Pancreas (tissue), 10 donors: ENCODE results near the gene MICB. TPM values are rescaled to one million over a fixed set of nuclear protein-coding genes. Genes with fewer than 3 reads are reported as not detected.

ENCODE experiments used
- ATAC-seq, 4 donors: fragments of 200-7000 bp; cut with Tn5 transposase; one replicate each; pipeline versions ENCODE4 v1.8.0 to v1.9.1; 2020; ENCODE audit warnings: mild to moderate bottlenecking in 4 of 4, moderate library complexity in 4 of 4
- DNase-seq, 6 donors: peaks; one replicate each; pipeline ENCODE4 v3.0.0-alpha.2; 2020
- FAIRE-seq: peaks from 2 replicates; lab custom pipeline; 2012; peaks lifted over from hg19 to GRCh38; lab: Jason Lieb, UNC
- H3K27ac ChIP-seq, 4 donors: fragments of 200-600 bp; sonication (generic); 1 replicate in 3 of 4; 2 replicates in 1 of 4; pipeline versions ENCODE4 v1.5.0 to v1.8.0; 2020
- H3K27me3 ChIP-seq, 4 donors: fragments of 200-600 bp; one replicate each; pipeline ENCODE4 v1.8.0; 2021
- H3K36me3 ChIP-seq, 3 donors: fragments of 200-600 bp; sonication (generic) in 1 of 3; one replicate each; pipeline versions ENCODE4 v1.5.0 to v1.8.0; 2020 to 2021
- H3K4me1 ChIP-seq, 3 donors: fragments of 200-600 bp; one replicate each; pipeline ENCODE4 v1.8.0; 2021
- H3K4me3 ChIP-seq, 4 donors: fragments of 200-600 bp; sonication (generic) in 2 of 4; one replicate each; pipeline versions ENCODE4 v1.5.0 to v1.8.0; 2020 to 2021
- H3K9me3 ChIP-seq, 4 donors: fragments of 200-600 bp; one replicate each; pipeline ENCODE4 v1.8.0; 2021
- WGBS, 2 donors: extraction: QIAGEN DNeasy Blood & Tissue Kit; methylation state at CpG; one replicate each; pipeline ENCODE4 v1.1.7; 2013; 5-methylcytosine and 5-hydroxymethylcytosine counted together
- intact Hi-C, 3 donors: fragments of 100-400 bp; cut with DNase I; formaldehyde crosslinking; loops; one replicate each; pipeline versions ENCODE4 v1.11.1 to v1.14.2; 2022
- polyA plus RNA-seq, 2 donors: library from polyadenylated mRNA; stranded (reverse); fragments of 200-250 nt; gene quantifications; one replicate each; pipeline ENCODE4 v1.2.3, GENCODE V29; 2013
- total RNA-seq, 6 donors: library from RNA; stranded (reverse); fragmentation: NEBNext Ultra II Directional in 4 of 6; extraction: Animal tissue kit (Norgen Biotek cat#: 25700) in 4 of 6; gene quantifications; one replicate each; pipeline versions ENCODE4 v1.2.1 to v1.2.4, GENCODE V29; 2021 to 2023
- TF ChIP-seq, protein P1 (sequence below), 4 donors: fragments of 200-600 bp; sonication (generic) in 3 of 4; IDR thresholded peaks; one replicate each; pipeline versions ENCODE4 v1.5.0 to v1.8.0; 2021; ENCODE audit warnings: antibody characterized with exemption in 4 of 4
- donor health status: healthy with polysubstance abuse.
- donor health status: DM: no; HTN: no; CAD: no; lungs with moderate emphysema.
- donor health status: DM: no; HTN: no; CAD: no.
- donor health status: control.
- donor health status: control.
- donor health status: Bipolar disorder and iron deficiency.
- donor health status: DM: yes; HTN: yes; CAD: no.
- donor health status: DM: no; HTN: no; CAD: no.
- donor health status: DM: no; HTN: no; CAD: no.
- donor health status: DM: yes; HTN: yes; CAD: no.

The MICB gene
- total and polyA plus RNA-seq, 8 donors = 0.23 to 1.7 (median 0.51) TPM

DNA sequence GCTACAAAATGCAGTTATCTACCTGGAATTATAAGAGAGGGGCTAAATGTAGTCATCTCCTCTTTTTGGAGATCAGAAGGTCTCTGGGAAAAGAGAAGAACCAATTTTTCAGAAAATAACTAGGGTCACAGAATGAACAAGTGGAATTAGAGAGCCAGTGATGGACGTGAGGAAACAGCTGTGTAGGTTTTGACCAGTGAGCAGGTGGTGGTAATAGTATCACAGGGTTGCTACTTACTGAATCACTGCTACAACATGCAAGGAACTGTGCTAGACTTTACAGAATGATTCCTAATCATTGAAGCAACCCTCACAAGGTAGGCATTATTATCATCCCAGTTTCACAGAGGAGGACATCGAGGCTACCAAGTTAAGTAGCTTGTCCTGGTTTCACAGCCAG lies 46.7 kb downstream of the MICB start:
- intact Hi-C loops = loop anchor here in 2 of 3 donors (5.0 kb wide), 1 partner anchor 53 kb away; no protein-coding TSS in a partner anchor
- no peak overlapping the region for H3K4me3 ChIP-seq
- DNase-seq = no peak
- no peaks in the 10 kb centered on the region for H3K9me3 ChIP-seq
- ATAC-seq = no peak
- H3K36me3 ChIP-seq = peaks cover 0 to 7% (median 3%) of the 10 kb centered on the region in 3 donors
- H3K27ac ChIP-seq = no peak overlapping the region
- TF ChIP-seq, protein P1, sequence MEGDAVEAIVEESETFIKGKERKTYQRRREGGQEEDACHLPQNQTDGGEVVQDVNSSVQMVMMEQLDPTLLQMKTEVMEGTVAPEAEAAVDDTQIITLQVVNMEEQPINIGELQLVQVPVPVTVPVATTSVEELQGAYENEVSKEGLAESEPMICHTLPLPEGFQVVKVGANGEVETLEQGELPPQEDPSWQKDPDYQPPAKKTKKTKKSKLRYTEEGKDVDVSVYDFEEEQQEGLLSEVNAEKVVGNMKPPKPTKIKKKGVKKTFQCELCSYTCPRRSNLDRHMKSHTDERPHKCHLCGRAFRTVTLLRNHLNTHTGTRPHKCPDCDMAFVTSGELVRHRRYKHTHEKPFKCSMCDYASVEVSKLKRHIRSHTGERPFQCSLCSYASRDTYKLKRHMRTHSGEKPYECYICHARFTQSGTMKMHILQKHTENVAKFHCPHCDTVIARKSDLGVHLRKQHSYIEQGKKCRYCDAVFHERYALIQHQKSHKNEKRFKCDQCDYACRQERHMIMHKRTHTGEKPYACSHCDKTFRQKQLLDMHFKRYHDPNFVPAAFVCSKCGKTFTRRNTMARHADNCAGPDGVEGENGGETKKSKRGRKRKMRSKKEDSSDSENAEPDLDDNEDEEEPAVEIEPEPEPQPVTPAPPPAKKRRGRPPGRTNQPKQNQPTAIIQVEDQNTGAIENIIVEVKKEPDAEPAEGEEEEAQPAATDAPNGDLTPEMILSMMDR (IDR thresholded peaks at IDR 0.05) = no peak
- H3K27me3 ChIP-seq = no peaks in the 10 kb centered on the region
- FAIRE-seq = no peak
- H3K4me1 ChIP-seq = peaks cover 15 to 26% (median 24%) of the 10 kb centered on the region in 3 donors
- WGBS, 2 donors = 58 to 63% methylated on average over 2 of the region's 2 CpGs

GRCh38 chr6:31545291-31545690 lies 47.3 kb downstream of the MICB start:
- no peak overlapping the region for H3K27ac ChIP-seq
- no peaks in the 10 kb centered on the region for H3K27me3 ChIP-seq
- no peak for FAIRE-seq
- no peaks in the 10 kb centered on the region for H3K9me3 ChIP-seq
- TF ChIP-seq, protein P1 (IDR thresholded peaks at IDR 0.05) = no peak
- peak in 1 of 6 donors; percentile 28 for DNase-seq
- intact Hi-C loops = loop anchor here in 2 of 3 donors (5.0 kb wide), 1 partner anchor 52 kb away; no protein-coding TSS in a partner anchor
- 49 to 72% methylated on average over 7 of the region's 7 CpGs for WGBS, 2 donors
- no peak for ATAC-seq
- peaks cover 0 to 4% (median 0%) of the 10 kb centered on the region in 3 donors for H3K36me3 ChIP-seq
- peaks cover 11 to 20% (median 17%) of the 10 kb centered on the region in 3 donors for H3K4me1 ChIP-seq
- H3K4me3 ChIP-seq = no peak overlapping the region

DNA sequence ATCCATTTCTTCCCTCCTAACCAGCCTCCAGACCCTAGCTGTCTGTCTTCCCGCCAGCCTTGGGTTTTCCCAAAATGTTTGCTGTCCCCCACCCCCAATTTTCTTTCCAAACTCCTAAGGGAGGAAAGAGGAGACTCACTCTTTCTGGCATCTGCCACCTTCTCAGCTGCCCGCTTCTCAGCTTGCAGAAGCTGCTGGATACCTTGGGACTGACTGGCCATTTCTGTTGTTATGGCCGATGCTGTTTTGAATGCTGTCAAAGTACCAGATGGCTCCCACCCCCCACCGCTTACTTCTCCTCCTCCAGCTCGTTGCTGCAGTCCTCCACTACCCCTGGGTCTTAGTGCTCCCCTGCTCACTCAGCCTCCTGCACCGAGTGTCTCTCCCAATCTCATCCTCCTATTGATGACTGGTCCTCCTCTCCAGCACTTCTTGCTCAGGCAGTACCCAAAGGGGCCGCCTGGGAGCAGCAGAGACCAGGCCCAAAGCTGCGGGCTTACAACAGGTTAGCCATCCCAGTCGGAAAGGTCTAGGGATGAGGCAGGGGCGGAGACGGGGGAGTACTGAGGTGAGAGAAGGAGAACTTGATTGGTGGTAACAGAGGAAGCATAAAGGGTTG lies 48.5 kb downstream of the MICB start, which contains the start of gene ATP6V1G2:
ATP6V1G2 (minus strand) TSS at position 270 of the 619 bp plus-strand sequence; CDS start at position 221, 49 bp downstream.
- intact Hi-C loops = loop anchor here in 2 of 3 donors (5.0 kb wide), 1 partner anchor 51 kb away; no protein-coding TSS in a partner anchor
- ATAC-seq (peak; percentile 75 to 87 (median 81)), FAIRE-seq (no peak), DNase-seq (peak; percentile 81 to 92 (median 88))
- H3K4me1 ChIP-seq = peaks cover 11 to 17% (median 16%) of the 10 kb centered on the region in 3 donors
- peak within 1 kb of the TSS; percentile 13 to 41 (median 36) for H3K4me3 ChIP-seq
- peak within 1 kb of the TSS; percentile 28 to 79 (median 45) for H3K27ac ChIP-seq
- H3K9me3 ChIP-seq = no peaks in the 10 kb centered on the region
- WGBS, 2 donors = 10 to 12% methylated on average over 11 of the region's 11 CpGs
- TF ChIP-seq, protein P1 (IDR thresholded peaks at IDR 0.05) = peak; percentile 76 to 91 (median 84)
- no peaks in the 10 kb centered on the region for H3K27me3 ChIP-seq
- H3K36me3 ChIP-seq = peaks cover 0 to 4% (median 0%) of the 10 kb centered on the region in 3 donors

DNA sequence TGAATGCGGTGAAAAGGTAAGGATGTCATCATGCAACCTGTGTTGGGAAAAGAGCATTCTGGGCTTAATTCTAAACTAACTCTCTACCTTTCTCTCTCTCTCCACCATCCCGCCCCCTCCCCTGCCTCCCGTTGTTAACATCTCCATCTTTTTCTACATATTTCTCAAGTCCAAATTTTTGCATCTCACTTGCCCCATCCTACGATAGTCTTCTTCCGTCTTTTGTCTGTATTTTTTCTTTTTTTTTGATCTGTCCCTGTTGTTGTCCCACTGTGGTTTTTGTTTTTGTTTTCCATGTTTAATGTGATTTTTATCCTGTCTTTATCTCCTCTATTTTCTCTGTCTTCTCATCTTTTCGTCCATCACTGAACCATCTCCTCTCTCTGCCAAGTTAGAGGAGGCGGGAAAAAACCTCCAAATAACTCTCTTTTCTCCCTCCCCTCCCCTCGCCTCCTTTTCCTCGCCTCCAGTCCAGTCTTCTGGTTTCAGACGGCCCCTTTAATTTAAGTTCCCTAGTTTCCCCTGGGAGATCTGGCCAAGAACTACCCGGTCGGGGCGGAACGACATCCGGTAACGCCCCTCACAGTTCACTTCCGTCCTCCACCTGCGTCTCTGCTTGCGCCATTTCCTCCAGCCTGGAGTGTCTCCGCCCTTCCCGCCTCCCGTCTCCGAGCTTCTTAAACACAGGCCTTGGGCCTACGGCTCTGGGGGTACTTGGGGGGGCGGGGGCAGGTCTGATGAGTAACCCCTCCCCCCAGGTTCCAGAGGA lies 49.2 kb downstream of the MICB start, which contains the start of gene NFKBIL1:
NFKBIL1 (plus strand) TSS at position 651 of the 769 bp plus-strand sequence; CDS start at position 738, 87 bp downstream.
- TF ChIP-seq, protein P1 (IDR thresholded peaks at IDR 0.05) = peak in 1 of 4 donors; percentile 10
- H3K27ac ChIP-seq = peak within 1 kb of the TSS; percentile 28 to 79 (median 45)
- DNase-seq = peak; percentile 84 to 95 (median 92)
- no peaks in the 10 kb centered on the region for H3K27me3 ChIP-seq
- no peak for FAIRE-seq
- no peaks in the 10 kb centered on the region for H3K9me3 ChIP-seq
- peaks cover 0 to 4% (median 0%) of the 10 kb centered on the region in 3 donors for H3K36me3 ChIP-seq
- peaks cover 11 to 17% (median 16%) of the 10 kb centered on the region in 3 donors for H3K4me1 ChIP-seq
- WGBS, 2 donors = 0% methylated on average over 25 of the region's 25 CpGs
- peak; percentile 94 to 97 (median 94) for ATAC-seq
- peak within 1 kb of the TSS; percentile 13 to 41 (median 36) for H3K4me3 ChIP-seq
- intact Hi-C loops = loop anchor here in 2 of 3 donors (5.0 kb wide), 1 partner anchor 50 kb away; no protein-coding TSS in a partner anchor
